Muscle of back (tissue), 11 donors: Measurements from ENCODE around the gene CHRNG. TPM values are rescaled to one million over a fixed set of nuclear protein-coding genes. Genes with fewer than 3 reads are reported as not detected.
A peak's percentile ranks its signal among the peaks of the same experiment; 100 is the strongest.

Experiments used
- DNase-seq, 3 donors: peaks; one replicate each; pipeline versions ENCODE4 v3.0.0 to v3.0.0-alpha.2; 2013
- polyA plus RNA-seq, 10 donors: library from polyadenylated mRNA; unstranded; fragments of 120-200 nt; gene quantifications; one replicate each; pipeline ENCODE4 v1.2.1, GENCODE V29; 2013; ENCODE audit not compliant: insufficient read length in 10 of 10

Gene CHRNG
- polyA plus RNA-seq, 10 donors: 56.7 to 133 (median 89.2) TPM

- peak in 1 of 3 donors; percentile 59 for DNase-seq
Observed at GRCh38 chr2:232502911-232503808, 36.3 kb upstream of the CHRNG start.

- no peak for DNase-seq
Observed at GRCh38 chr2:232503809-232504323, 35.6 kb upstream of the CHRNG start.

GRCh38 chr2:232504438-232504837, 35.1 kb upstream of the CHRNG start:
- no peak for DNase-seq

GRCh38 chr2:232505856-232506255, 33.6 kb upstream of the CHRNG start:
- no peak for DNase-seq

GRCh38 chr2:232506709-232507108, 32.8 kb upstream of the CHRNG start:
- no peak for DNase-seq

GRCh38 chr2:232508251-232508650, 31.2 kb upstream of the CHRNG start:
- no peak for DNase-seq

GRCh38 chr2:232511336-232511890, 28.1 kb upstream of the CHRNG start:
- DNase-seq: no peak

- DNase-seq: no peak
Observed at GRCh38 chr2:232512602-232513001, 26.9 kb upstream of the CHRNG start.

- DNase-seq: no peak
Observed at GRCh38 chr2:232513353-232513752, 26.1 kb upstream of the CHRNG start.

GRCh38 chr2:232515639-232516038, 23.9 kb upstream of the CHRNG start:
- DNase-seq: no peak

- no peak for DNase-seq
Observed at GRCh38 chr2:232516551-232516950, 22.9 kb upstream of the CHRNG start.

GRCh38 chr2:232518844-232519243, 20.6 kb upstream of the CHRNG start:
- no peak for DNase-seq

- DNase-seq: no peak
Observed at GRCh38 chr2:232519581-232520438, 19.7 kb upstream of the CHRNG start, which contains the start of gene PRSS56. PRSS56 (plus strand) TSS chr2:232520388; CDS start chr2:232520599, 211 bp downstream.

- no peak for DNase-seq
Observed at GRCh38 chr2:232520489-232520888, 19.0 kb upstream of the CHRNG start.

- no peak for DNase-seq
Observed at GRCh38 chr2:232521098-232521497, 18.4 kb upstream of the CHRNG start.

- DNase-seq: peak in 1 of 3 donors; percentile 70
Observed at GRCh38 chr2:232521959-232522622, 17.4 kb upstream of the CHRNG start.

GRCh38 chr2:232522623-232523401, 16.7 kb upstream of the CHRNG start:
- DNase-seq: no peak

- no peak for DNase-seq
Observed at GRCh38 chr2:232523402-232523681, 16.1 kb upstream of the CHRNG start.

GRCh38 chr2:232523682-232524597, 15.6 kb upstream of the CHRNG start:
- DNase-seq: peak in 2 of 3 donors; percentile 50 to 82

GRCh38 chr2:232524771-232525170, 14.7 kb upstream of the CHRNG start:
- DNase-seq: no peak
